Measurements from ENCODE around the gene AMZ2. TPM values are rescaled to one million over a fixed set of nuclear protein-coding genes. Genes with fewer than 3 reads are reported as not detected.

The AMZ2 gene
- polyA plus RNA-seq, 1 of the 3 experiments (the other 2 are of a cell fraction), result 95.9 TPM

DNA sequence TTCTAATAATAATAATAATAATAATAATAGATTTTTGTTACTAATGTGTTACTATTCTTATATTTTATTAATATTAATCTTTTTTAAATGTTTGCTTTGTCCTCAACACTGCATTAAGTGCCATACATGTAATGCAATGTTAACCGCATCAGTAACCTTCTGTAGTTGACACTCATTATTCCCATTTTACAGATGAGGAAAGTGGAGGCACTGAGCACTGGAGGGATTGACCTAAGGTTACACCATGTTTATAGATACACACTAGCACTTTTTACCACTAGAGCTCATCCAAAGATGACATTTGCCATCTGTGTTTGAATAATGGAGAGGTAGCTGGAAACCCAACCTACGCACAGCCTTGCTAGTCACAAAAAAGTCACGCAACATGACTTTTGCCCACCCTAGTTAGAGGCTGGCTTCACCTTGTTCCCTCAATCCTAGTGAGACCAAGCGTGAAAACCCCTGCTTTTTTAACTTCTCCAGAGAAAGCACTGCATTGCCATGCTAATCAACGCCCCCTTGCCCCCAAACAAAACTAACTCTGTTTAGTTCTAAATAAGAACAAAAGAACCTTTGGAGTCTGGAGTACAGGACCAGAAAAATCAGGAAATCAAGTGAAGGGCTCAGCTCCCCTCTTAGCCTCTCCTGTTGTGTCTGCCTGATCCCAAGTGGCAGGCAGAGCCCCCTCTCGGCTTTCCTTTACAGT is 45.8 kb downstream of the AMZ2 start:
- no peaks in the 10 kb centered on the region for H4K20me1 ChIP-seq (ENCODE audit: insufficient read depth)
- H3K4me2 ChIP-seq, result no peak overlapping the region
- H3K36me3 ChIP-seq (replicated peaks in 1 of 2; ENCODE audit: control insufficient read depth in 1 of 2, insufficient read depth in 2 of 2, low read length in 1 of 2), result no peaks in the 10 kb centered on the region
- H3K9me3 ChIP-seq, result no peaks in the 10 kb centered on the region
- peaks cover 0 to 13% of the 10 kb centered on the region in 2 experiments; a peak in 2 of 4 replicates for H3K4me1 ChIP-seq (ENCODE audit: control insufficient read depth in 1 of 2, insufficient read depth in 2 of 2, low read depth in 1 of 2, low read length in 1 of 2)
- TF ChIP-seq EP300 (IDR thresholded peaks at IDR 0.05; ENCODE audit: borderline replicate concordance in 1 of 2, low read depth in 1 of 2, low read length in 1 of 2) (no peak), RXRA (IDR thresholded peaks at IDR 0.05; ENCODE audit: borderline replicate concordance, low read depth) (no peak), NFIC (IDR thresholded peaks at IDR 0.05; ENCODE audit: borderline replicate concordance) (no peak), POLR2AphosphoS5 (IDR thresholded peaks at IDR 0.05; ENCODE audit: low read depth, low read length) (no peak), RAD21 (IDR thresholded peaks at IDR 0.05; ENCODE audit: low read length) (no peak), JUND (IDR thresholded peaks at IDR 0.05) (no peak), SMC3 (IDR thresholded peaks at IDR 0.05; ENCODE audit: low read depth, low read length) (no peak)
- TF ChIP-seq, protein P1, sequence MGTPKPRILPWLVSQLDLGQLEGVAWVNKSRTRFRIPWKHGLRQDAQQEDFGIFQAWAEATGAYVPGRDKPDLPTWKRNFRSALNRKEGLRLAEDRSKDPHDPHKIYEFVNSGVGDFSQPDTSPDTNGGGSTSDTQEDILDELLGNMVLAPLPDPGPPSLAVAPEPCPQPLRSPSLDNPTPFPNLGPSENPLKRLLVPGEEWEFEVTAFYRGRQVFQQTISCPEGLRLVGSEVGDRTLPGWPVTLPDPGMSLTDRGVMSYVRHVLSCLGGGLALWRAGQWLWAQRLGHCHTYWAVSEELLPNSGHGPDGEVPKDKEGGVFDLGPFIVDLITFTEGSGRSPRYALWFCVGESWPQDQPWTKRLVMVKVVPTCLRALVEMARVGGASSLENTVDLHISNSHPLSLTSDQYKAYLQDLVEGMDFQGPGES (IDR thresholded peaks at IDR 0.05; ENCODE audit: low read depth, low read length), result no peak
- POLR2A ChIA-PET, result no interaction called here
- CTCF ChIA-PET, result interaction anchor here (4.1 kb wide), 1 partner anchor 143 kb away, joined by 15 read pairs; no protein-coding TSS in a partner anchor
- no peak overlapping the region for H2AFZ ChIP-seq (ENCODE audit: low read depth)
- no peak overlapping the region for H3K4me3 ChIP-seq (ENCODE audit: low read depth in 2 of 2, low read length in 1 of 2)
- no peaks in the 10 kb centered on the region for H3K79me2 ChIP-seq (ENCODE audit: insufficient read depth)
- no peak overlapping the region for H3K9ac ChIP-seq
- WGBS (ENCODE audit: low lambda C conversion rate), result 69% methylated on average over 6 of the region's 6 CpGs
- no peak overlapping the region for H3K27ac ChIP-seq (ENCODE audit: low read depth in 2 of 2, low read length in 1 of 2)
- H3F3A ChIP-seq (replicated peaks; ENCODE audit: insufficient read depth), result no peaks in the 10 kb centered on the region
- peaks cover 55% of the 10 kb centered on the region for H3K27me3 ChIP-seq (ENCODE audit: insufficient read depth)
- DNase-seq, result no peak
- H3K9me2 ChIP-seq, result no peaks in the 10 kb centered on the region

DNA sequence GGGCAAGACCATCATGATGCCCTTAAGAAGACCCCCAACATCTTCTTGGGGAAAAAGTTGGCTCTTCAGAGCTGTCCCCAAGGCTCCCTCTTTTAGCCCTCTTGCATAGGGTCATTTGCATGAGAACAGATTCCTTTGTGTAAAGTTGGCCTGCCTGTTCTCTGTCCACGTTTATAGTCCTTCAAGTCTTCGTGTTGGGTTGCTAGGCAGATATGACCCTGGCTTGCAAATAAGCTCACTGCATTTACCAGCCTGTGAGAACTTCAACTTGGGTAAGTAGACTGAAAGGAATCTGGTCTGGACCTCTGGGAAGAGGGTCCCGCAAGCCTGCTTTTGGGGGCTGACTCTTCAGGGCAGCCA is 46.3 kb downstream of the AMZ2 start:
- no peak overlapping the region for H2AFZ ChIP-seq (ENCODE audit: low read depth)
- H3K27me3 ChIP-seq (ENCODE audit: insufficient read depth), result peaks cover 49% of the 10 kb centered on the region
- H3F3A ChIP-seq (replicated peaks; ENCODE audit: insufficient read depth), result no peaks in the 10 kb centered on the region
- H3K79me2 ChIP-seq (ENCODE audit: insufficient read depth), result no peaks in the 10 kb centered on the region
- DNase-seq, result no peak
- TF ChIP-seq, protein P1 (IDR thresholded peaks at IDR 0.05; ENCODE audit: low read depth, low read length), result no peak
- peak; percentile 42; the same call in 1 of the 2 replicates for TF ChIP-seq RFX5 (IDR thresholded peaks at IDR 0.05; ENCODE audit: low read length)
- CTCF ChIA-PET, result interaction anchor here (4.1 kb wide), 1 partner anchor 142 kb away, joined by 15 read pairs; no protein-coding TSS in a partner anchor
- H3K4me2 ChIP-seq, result no peak overlapping the region
- H3K4me3 ChIP-seq (ENCODE audit: low read depth in 2 of 2, low read length in 1 of 2), result no peak overlapping the region
- H3K4me1 ChIP-seq (ENCODE audit: control insufficient read depth in 1 of 2, insufficient read depth in 2 of 2, low read depth in 1 of 2, low read length in 1 of 2), result peaks cover 0 to 13% of the 10 kb centered on the region in 2 experiments; a peak in 2 of 4 replicates
- no peak overlapping the region for H3K27ac ChIP-seq (ENCODE audit: low read depth in 2 of 2, low read length in 1 of 2)
- H3K9ac ChIP-seq, result no peak overlapping the region
- H3K9me3 ChIP-seq, result no peaks in the 10 kb centered on the region
- POLR2A ChIA-PET, result no interaction called here
- no peaks in the 10 kb centered on the region for H3K36me3 ChIP-seq (replicated peaks in 1 of 2; ENCODE audit: control insufficient read depth in 1 of 2, insufficient read depth in 2 of 2, low read length in 1 of 2)
- H4K20me1 ChIP-seq (ENCODE audit: insufficient read depth), result no peaks in the 10 kb centered on the region
- H3K9me2 ChIP-seq, result no peaks in the 10 kb centered on the region
- WGBS (ENCODE audit: low lambda C conversion rate), result 63% methylated on average over 3 of the region's 3 CpGs

All from SK-N-SH (cell line).